MV-4-11 (cell line): Measurements from ENCODE around the gene CNOT1.

Source experiments
- DNase-seq: peaks from one replicate; lab custom pipeline; 2025; lab: John Stamatoyannopoulos, UW

Gene CNOT1

DNA sequence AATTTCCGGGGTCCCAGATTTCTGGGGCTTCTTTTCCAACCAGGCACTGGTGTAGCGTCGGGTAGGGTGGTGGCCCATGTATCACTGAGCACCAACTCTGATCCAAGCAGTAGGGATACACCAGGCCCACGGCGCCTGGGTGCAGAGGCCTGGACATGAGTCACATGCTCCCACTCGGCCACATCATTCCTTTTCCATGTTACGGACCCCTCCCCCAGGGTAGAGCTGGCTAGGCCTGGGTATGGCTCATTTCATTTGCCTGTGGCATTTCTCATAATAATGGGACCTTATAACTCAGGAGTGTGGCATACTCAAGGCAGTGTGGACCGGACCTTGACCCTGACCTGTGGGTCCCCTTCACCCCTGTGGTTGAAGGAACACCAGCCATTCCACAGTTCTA lies 147.7 kb downstream of the CNOT1 start:
- DNase-seq = no peak

DNA sequence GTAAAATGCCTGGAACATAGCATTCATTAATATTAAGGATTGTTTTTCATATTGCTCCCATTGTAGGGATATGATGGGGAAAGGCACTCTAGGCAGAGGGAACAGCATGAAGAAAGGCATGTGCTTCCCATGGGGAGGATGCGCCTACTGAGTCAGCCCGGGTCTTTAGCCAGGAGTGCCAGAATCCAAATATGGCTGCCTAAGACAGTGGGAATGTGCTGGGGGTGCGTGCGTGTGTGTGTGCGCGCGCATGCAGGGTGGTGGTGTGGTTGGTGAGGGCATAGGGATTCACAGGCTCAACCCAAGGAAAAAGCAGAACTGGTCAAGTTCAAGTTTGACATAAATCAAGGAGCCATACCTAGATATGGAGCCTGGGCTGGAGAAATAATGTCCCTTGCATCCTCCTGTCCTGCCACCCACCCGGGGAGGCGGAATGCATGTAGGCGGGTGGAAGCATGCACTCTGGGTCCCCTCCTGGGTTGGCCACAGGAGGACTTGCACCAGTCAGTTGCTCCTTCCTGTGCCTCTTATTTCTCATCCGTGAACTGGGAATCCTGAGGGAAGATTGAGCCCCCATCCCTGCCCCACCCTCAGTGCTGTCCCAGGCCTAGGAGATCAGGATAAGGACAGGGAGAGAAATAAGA lies 148.3 kb downstream of the CNOT1 start:
- DNase-seq = no peak

DNA sequence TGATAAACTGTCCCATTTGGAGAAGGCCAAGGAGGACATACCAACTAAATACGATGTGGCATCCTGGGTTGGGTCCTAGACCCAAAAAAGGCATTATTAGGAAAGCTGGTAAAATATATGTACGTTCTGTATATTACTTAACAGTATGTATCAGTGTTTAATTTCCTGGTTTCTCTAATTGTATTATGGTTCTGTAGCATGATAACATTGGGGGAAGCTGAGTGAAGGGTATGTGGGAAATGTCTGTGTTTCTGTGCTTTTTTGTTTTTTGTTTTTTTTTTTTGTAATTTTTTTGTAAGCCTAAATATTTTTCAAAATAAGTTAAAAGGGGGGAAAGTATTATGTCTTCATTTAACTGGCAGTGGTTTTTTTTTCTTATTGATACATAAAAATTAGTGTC lies 151.2 kb downstream of the CNOT1 start:
- DNase-seq = no peak

DNA sequence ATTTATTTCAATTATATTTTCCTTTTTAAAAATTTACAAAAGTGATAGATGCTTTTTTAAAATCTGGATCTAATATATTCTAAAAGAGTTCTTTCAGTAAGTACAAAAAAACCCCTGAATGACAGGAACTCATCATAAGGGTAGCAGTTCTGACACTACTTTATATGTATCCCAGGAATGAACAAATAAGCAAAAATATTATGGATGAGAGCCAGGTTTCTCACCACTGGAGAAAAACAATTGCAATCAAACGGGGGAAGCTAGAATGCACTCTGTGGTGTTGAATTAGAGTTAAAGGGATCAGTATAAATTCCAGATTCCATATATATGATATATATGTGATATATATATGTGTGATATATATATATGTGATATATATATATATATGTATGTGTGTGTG lies 152.8 kb downstream of the CNOT1 start:
- no peak for DNase-seq

DNA sequence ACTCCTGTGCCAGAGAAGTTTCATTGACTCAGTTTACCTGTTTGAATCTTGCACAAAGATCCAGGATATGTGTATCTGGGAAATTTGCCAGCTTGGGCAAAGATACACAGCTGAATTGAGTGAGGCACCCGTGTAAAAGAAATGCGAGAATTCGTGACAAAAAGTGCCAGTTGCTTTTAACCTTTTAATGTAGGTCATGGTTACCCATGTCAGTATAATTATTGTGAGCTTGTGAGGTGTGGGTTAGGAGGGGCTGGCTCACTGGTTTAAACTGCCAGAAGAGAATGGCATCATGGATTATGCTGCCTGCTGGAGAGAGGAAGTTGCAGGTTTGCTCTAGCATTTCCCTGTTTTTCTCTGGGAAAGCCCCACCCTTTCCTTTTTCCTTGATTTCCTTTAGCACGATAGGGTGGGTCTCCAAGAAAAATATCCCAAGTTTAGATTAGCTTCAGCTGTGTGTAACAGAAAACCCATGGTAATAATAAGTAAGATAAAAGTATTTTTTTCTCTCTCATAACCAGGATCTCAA lies 154.5 kb downstream of the CNOT1 start:
- no peak for DNase-seq

DNA sequence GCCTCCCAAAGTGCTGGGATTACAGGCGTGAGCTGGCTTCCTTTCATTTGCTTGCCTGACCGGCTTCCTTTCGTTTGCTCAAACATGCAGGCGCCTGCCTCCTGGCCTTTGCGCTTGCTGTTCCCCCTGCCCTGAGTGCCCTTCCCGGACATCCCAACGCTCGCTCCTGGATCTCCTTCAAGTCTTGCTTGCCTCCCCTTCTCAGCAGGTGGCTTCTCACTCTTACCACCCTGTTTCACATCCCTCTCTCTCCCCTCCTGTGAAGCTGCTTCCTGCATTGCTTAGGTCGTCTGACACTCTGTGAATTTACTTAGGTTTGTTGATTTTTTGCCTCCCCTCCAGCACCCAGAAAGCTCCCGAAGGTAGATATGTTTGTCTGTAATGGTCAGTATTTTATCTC lies 155.3 kb downstream of the CNOT1 start:
- no peak for DNase-seq

DNA sequence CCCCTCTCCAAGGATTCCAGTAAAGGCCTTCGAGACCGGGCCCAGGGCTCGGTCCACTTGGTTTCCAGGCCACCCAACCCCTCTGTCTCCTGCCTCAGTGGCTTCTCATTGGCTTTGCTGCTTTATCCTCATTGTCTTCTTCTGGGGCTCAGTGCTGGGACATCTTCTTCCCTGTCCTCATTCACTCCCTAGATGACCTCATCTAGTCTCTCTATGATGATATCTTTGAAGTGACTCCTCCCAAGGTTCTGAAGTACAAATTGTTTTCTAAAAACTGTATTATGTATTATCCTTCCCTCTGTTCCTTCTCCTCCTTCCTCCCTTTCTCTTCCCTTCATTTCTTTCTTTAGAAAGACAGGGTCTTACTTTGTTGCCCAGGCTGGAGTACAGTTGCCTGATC lies 156.8 kb downstream of the CNOT1 start:
- DNase-seq = no peak

DNA sequence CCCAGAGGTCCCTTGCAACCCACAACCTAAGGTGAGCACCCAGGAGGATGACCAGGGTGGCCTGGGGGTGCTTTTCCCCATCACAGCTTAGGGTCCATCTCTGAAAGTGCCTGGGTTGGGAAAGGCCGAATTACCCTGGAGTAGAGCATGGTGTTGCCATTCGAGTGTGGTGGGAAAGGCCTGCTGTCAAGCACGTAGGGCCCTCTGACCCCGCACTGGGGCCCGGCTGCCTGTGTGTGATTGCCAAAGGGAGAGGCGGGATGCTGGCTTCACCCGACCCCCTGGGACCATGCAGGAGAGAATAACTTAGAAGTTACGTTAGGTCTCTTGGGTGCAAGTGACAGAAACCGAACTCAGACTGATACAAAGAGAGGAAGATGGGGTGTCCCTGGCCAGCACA lies 157.4 kb downstream of the CNOT1 start:
- no peak for DNase-seq

DNA sequence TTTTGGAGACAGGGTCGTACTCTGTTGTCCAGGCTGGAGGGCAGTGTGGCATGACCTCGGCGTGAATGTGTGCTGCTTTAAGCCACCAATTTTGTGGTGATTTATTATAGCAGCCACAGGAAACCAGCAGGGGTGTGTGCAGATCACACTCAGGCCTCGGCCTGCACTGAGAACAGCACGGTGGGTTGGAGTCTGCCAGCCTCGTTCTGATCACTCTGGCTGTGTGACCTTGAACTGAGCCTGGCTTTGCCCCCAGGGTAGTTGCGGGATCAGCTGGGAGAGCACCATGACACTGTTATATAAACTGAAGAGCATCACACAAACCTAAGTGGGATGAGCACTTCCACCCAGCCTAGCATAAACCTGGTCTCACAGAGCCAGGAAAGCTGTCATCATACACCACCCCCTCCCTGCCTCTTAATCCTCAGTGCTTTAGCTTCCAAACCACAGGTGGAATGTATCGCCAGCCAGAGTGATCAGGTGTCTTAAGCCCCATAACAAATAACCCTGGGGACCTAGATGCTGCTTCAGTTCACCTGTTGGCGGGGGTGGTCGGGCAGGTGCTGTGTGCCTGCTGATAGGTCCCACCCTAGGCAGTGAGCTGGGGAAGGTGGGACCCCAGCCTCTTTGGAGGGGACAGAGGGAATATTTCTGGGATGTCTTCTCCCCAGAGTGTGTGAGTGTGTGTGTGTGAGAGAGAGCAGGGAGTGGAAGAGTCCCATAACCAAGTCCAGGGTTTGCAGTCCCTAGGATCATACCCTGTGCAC lies 158.2 kb downstream of the CNOT1 start:
- no peak for DNase-seq
